ENCODE results near the gene HMGN3.

The HMGN3 gene

DNA sequence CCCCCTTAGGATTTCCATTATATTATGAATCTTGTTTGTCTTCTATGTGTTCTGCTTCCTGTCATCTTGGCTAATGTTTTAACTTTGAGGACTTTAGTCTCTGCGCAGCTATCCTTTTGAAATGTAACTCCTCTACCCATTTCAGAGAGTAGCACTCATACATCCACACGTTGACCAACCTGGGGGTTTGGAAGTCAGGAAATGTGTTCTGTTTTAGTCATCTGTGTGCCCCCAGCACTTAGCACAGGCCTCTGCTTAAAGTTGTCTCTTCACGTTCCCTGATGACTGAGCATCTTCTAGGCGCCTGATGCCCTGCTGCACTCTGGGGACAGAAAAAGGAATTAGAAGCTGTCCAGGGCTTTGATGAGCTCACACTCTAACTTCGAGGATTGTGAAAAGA is 47.9 kb downstream of the HMGN3 start:
- DNase-seq: no peak

DNA sequence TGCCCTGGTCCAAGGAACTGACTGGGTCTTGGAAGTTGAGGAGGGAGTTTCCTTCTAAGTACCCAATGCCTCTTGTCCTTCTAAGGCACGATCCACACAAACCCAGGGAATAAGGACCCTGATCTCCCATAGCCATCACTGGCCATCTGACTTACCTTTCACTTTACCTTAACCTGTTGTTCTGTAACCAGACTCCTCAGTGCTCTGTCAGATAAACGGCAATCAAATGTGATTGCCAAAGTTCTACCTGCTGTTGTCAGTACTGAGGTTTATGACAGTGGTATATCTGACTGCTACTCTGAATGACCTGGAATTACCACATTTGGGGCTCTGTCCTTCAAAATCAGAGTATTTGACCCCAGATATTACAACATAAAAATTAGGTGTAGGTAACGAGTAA is 49.8 kb downstream of the HMGN3 start:
- no peak for DNase-seq

DNA sequence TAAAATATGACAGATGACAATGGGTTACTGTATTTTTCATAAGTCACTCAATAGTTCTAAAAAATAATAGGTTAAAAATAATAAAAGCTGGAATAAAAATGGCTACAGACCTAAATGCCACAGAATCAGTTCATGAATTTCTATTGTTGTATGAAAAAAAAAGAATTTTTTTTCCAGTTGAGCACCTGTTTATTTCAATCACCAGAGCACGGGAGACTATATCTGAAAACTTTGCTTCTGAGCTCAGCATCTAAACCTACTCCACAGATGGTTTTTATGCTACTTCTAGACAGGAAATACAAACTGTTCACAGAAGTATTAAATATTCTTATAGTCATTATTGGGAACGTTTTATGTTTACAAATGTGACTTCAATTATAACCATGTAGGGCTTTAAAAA is 50.4 kb downstream of the HMGN3 start:
- DNase-seq: no peak

DNA sequence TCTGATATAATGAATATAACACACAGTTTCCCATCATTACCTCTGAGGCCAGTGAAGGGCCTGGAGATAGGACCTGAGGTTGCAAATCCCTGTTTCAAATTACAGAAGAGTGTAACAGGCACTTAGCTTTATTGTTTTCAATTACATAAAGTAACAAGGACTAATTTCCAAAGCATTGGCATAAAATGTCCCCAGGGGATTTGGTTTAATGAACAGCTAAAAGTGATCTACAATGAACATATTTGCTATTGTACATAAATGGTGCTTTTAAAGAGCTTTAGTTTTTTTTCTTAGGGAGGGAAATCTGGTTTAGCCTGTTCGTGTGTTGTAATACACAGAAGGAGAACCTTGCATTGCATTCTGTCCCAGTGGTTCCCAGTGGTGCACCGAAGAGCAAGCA is 54.4 kb downstream of the HMGN3 start:
- no peak for DNase-seq

DNA sequence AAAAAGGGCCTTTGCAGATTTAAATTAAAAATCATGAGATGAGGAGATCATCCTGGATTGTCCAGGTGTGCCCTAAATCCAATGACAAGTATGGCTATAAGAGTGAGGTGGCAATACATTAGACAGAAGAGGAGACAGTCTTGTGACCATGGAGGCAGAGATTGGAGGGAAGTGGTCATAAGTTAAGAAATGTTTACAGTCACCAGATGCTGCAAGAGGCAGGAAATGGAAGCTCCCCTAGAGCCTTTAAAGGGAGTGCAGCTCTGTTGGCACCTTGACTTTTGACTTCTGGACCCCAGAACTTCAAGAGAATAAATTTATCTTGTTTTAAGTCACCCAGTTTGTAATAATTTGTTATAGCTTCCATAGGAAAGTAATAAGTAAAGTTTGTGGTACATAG is 61.1 kb downstream of the HMGN3 start:
- DNase-seq: no peak

DNA sequence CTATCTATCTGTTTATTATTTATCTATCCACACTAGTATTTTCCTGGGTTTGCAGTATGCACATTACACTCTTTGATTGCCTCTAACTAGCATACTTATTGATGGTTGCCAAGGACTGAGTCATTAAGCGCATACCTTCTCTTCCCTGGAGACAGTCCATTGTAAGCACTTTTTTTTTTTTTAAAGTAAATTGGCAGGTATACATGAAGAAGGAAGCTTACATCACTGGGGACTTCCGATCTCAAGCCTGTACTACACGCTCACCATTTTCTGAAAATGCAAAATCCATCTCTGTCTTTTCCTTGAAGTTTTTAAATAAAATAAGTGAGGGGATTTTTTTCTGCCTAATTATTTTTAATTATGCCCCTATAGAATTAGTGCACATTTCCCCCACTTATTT is 63.5 kb downstream of the HMGN3 start:
- DNase-seq: no peak

DNA sequence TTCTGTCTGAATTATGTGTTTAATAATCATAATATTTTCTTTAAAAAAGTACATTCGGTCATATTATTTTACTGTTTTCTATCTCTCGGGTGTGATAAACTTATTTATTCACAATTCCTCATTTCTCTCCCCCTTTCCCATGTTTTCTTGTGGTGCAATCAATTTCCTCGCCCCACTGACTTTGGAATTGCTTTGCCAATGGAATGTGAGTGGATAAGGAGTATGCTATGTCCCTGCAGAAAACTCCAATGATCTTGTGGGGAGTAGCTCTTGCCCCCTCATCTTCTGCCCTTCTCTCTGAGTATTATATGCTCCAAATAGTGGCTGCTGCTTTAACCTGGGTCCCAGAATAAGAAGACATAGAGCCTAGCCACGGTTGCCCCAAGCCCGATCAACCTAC is 64.1 kb downstream of the HMGN3 start:
- no peak for DNase-seq

DNA sequence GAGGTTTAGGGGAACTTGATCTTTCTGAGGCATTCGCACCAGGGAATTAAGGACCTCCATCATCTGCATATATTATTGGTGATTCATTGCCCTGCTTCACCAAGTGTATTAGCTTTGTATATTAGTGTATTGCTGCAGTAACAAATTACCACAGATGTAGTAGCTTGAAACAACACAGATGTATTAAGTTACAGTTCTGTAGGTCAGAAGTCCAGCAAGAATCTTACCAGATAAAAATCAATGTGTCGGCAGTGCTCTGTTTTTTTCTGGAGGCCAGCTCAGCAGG is 65.8 kb downstream of the HMGN3 start:
- DNase-seq: no peak

DNA sequence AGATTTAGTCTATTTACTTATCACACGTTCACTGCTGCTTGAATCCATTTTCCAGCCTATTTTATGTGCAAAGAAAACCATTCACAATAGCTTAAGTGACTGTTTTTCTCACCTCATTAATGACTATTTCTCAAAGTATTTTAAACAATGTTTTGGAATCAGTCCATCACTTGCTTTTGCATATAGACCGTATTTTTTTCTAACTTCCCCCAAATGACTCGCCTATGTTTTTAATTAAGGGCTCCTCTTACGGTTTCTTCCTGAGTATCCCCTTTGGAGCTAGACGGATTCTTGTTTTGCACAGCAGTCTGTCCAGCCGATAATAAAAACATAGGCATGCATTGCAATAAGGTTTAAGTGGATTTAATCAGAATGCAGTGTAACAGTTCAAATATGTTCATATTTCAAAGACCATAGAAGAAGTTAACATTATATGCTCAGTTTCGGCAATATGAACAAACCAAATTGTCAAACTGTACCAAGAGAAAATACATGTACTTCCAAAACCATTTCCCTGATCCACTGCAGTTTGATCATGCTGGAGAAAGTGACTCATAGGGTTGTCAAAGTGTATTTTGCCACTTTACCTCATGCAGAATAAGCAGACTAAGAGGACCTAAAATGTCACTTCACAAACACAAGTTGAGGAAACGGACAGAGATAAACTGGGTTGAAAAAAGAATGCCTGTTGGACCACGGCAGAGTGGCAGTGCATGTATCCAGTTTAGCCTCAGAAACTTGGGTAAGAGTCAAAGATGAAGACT is 66.4 kb downstream of the HMGN3 start:
- no peak for DNase-seq

DNA sequence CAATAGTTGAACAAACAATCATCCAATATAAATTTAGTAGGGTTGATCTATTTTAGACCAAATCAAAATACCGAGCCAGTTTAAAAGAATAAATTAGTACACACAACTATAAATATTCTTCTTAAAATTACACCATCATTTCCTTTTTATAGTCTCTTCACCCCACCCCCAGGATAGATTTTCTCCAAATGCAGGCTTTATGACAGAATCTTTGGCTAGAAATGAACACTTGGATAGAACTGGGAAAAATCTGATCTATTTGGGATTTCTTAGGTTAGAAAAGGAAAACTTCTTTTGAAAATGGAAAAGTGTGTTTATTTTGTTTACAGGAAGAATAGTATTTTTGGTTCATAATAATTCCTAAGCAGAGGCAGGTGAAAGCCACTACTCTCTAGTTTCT is 74.6 kb downstream of the HMGN3 start:
- no peak for DNase-seq

DNA sequence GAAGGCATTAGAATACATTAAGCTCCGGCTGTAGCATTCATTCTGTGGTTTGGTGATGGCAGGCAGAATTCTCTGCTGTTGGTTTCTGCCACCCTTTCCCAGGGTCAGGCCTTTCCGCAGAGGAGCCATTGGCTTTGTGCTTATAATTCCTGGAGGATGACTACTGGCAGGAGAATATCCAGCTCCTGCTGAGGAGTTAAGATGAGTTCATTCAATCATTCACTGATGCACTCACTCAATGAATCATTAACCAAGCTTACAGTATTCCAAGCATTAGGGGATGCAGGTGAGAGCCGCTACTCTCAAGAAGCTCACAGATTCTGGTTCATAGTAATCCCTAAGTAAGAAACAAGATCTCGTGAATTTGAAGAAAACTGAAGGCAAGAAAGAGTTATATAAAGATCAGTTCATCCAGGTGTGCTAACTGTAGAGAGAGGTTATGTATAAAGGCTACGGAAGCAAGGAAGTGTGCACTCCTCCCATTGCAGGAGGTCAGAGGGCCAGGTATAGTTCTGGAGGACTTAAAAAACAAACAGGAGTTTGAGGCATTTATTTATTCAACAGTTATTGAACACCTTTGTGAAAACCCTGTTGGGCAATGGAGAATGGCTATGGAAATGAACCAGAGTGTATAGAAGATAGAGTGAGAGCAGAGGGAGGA is 75.5 kb downstream of the HMGN3 start:
- no peak for DNase-seq

DNA sequence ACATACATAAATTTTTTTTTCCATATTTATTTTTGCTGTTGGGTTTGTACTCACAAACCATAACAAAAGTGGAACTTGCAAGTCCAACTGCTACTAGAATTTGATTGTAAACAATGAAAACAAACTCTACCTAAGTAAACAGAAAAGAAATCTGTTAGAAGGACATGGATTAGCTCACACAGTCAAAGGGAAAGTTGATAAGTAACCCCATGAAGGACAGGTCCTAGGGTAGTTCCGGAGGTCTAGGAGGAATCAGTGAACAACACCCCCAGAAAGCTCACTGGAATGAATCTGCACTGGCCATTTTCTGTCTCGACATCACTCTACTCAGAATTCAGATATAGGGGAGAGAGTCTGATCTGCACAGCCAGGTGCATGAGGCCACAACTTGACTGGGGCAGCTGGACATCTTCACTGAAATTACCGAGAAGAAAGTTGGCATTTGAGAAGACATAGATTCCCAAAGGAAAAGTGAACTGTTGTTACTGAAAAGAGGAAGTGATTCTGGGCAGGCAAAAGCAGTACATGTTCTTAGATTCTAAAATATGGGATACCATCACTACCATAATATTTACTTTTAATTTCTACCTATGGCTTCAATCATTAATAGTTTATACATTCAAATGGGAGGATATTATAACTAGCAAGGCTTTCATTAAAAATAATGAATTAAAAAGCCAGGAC is 76.4 kb downstream of the HMGN3 start:
- DNase-seq: no peak

DNA sequence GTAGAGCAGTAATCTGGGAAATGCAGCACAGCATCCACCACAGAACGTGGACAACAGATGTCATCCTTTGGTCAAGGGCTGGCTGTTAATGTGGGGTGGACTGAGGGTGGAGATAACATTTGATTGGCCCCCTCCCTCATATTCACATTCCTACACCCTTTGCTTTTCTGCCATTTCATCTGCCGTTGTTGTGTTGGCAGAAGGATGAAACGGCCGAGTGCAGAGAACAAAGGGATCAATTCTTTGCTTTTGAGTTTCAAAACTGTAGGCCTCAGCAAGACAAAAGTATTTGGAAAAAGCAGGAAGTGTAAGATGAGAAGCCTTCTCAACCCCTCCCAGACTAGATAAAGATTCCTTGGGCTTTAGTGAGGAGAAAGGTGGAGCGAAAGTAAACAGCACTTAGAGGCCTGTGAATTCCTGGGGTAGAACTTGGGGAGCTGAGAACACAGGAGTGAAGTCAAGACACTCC is 82.2 kb downstream of the HMGN3 start:
- no peak for DNase-seq

Measured in anterior cingulate cortex (tissue), 58 donors.